Occipital lobe (tissue), 2 donors: Measurements from ENCODE around the gene PDLIM3. TPM values are rescaled to one million over a fixed set of nuclear protein-coding genes. Genes with fewer than 3 reads are reported as not detected.

ENCODE experiments used
- DNase-seq: peaks from one replicate; lab custom pipeline; 2025; lab: John Stamatoyannopoulos, UW
- total RNA-seq: library from RNA; depleted of rRNA; stranded (reverse); fragments of >200 nt; gene quantifications from one replicate; pipeline ENCODE4 v1.2.3, GENCODE V29; 2014

Gene PDLIM3
- total RNA-seq, 1 donor from 2014 or later = 18.2 TPM

- peak; percentile 96 for DNase-seq
Measured at GRCh38 chr4:185471235-185472102, 63.8 kb downstream of the PDLIM3 start, which contains the start of gene CCDC110. TSS of gene CCDC110 (minus strand) at chr4:185471733. CDS start at chr4:185471683, 50 bp downstream.

DNA sequence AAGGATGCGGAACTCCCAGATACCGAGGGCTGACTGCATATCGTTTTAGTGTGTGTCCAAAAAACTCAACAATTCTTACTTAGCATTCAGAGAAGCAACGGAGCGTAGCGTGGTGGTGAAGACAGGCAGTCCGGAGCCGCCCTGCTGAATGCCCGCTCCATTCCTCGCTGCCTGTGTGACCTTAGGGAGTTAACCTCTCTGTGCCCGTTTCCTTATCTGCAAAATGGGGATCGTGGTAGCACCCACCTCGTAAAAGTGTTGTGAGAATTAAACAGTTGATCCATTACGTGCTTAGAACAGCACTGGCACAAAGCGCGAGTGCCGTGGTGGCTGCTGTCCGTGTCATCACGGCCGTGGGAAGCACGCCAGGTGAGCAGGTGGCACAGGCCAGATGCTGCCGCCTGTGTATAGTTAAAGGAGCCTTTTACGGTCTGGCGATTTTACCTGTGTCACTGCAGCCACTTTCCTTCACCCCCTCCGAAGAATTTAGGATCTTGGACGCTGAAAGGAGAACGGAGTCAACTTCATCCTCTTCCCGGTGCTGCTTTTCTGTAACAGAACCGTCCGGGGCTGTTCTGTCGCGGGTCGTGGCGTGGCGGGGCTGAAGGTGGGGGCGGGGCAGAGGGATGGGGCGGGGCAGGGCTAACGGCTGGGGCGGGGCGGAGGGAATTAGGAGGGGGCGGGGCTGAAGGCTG lies 64.7 kb downstream of the PDLIM3 start:
- peak; percentile 54 for DNase-seq

DNA sequence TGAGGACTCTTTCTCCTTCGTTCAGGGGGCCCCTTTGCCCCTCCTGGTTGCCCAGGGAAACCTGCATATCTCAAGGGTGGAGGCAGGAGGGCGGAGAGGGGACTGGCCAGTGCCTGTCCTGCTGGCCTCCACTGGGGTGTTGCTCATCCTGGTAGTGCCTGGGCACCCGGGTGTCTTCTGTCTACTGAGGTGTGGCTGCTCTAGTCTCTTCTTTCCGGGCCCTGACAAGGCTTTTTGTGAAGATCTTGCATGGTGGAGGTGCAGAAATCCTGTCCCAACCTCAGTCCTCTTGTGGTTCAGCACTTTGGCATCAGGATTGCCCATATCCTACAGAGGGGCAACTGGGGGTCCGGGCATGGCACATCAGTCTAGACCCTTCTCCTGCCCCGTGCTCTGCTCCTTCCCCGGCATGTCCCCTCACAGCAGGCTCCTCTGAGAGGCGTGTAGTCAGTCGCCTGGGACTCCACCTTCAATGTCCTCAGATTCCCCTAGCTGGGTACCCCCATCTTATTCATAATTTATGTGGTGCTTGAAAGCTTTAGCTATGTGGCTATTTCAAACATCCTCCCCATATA lies 65.6 kb downstream of the PDLIM3 start:
- no peak for DNase-seq

GRCh38 chr4:185468999-185469398 lies 66.3 kb downstream of the PDLIM3 start:
- DNase-seq = no peak

DNA sequence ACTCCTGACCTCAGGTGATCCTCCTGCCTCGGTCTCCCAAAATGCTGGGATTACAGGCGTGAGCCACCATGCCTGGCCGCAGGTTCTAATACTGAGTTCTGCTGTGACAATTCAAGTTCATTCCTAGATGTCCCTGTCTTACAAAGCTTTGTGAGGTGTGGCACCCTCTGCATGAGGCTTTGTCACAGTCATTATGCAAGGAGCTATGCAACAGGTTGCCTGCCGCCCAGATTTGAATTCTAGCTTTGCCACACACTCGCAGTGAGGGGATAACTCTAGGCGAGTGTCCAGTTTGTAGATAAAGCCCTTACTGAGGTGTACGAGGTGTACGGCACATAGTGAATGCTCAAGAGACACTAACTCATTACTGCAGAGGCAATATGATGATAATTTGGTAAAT lies 67.3 kb downstream of the PDLIM3 start:
- no peak for DNase-seq

GRCh38 chr4:185467101-185467500 lies 68.2 kb downstream of the PDLIM3 start:
- DNase-seq = no peak

GRCh38 chr4:185465707-185466106 lies 69.6 kb downstream of the PDLIM3 start:
- no peak for DNase-seq

- no peak for DNase-seq
Measured at GRCh38 chr4:185464887-185465286, 70.4 kb downstream of the PDLIM3 start.

DNA sequence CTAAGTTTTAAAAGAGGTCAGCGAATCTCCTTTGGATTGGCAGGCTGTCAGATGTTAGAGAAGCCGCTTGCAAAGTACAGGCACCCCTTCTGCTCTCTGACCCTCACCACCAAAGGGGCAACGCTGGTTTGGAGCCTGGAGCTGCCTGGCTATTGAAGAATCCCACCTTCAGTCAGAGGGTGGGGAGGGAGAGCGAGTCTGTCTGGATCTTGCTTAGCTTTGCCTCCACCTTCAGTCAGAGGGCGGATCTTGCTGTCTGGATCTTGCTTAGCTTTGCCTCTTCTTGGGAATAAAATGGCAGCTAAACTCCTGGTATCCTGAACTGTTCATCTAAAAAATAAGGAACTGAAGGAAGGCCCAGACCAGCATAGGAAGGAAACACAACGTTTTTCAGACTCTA lies 71.1 kb downstream of the PDLIM3 start:
- DNase-seq = no peak

- DNase-seq = no peak
Measured at GRCh38 chr4:185463541-185463940, 71.8 kb downstream of the PDLIM3 start.

- no peak for DNase-seq
Measured at GRCh38 chr4:185461565-185461964, 73.7 kb downstream of the PDLIM3 start.

GRCh38 chr4:185457136-185457535 lies 78.2 kb downstream of the PDLIM3 start:
- no peak for DNase-seq

DNA sequence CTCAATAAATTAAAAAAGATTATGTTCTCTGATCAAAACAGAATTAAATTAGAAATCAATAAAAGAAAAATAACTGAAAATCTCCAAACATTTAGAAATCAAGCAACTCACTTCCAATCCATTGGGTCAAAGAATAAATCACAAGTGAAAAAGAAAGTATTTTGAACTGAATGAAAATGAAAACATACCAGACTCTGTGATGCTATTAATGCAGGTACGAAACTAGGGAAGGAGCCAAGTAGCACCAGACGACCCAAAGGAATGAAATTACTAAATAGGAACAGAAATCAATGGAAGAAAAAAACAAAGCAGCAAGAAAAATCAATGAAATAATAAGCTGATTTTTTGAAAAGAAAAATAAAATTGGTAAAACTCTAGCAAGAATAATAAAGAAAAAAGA lies 79.2 kb downstream of the PDLIM3 start:
- no peak for DNase-seq

Other genes with a start within 250 kb of the PDLIM3 start
- gene LRP2BP, start 139.6 kb downstream of the PDLIM3 start, total RNA-seq = 10.8 TPM
- gene ANKRD37, start 138.7 kb downstream of the PDLIM3 start, total RNA-seq = 25.1 TPM
- gene UFSP2, start 109.5 kb downstream of the PDLIM3 start, total RNA-seq = 53.0 TPM
- gene CCDC110, start 63.8 kb downstream of the PDLIM3 start, total RNA-seq = 1.7 TPM